Central memory CD8-positive, alpha-beta T cell (primary cell): ENCODE measurements around the gene ASRGL1.

Experiments used
- ATAC-seq: fragments of 150-1000 bp; cut with Tn5 transposase; replicated peaks from 2 replicates; pipeline ENCODE4 v1.10.0; 2022; ENCODE audit warnings: mild to moderate bottlenecking, moderate FRiP score, moderate number of reproducible peaks; ENCODE audit not compliant: poor library complexity, severe bottlenecking; ENCODE audit errors: extremely low read depth
- DNase-seq, 2 donors: peaks; one replicate each; pipeline ENCODE4 v3.0.0; 2021; ENCODE audit warnings: low spot score in 2 of 2
- H3K27ac Mint-ChIP-seq: one replicate; pipeline ENCODE4 v1.8.0; 2022; ENCODE audit warnings: low read depth, mild to moderate bottlenecking, moderate library complexity, mixed read lengths
- H3K27me3 Mint-ChIP-seq: one replicate; pipeline ENCODE4 v1.8.0; 2022; ENCODE audit warnings: mixed read lengths
- H3K36me3 Mint-ChIP-seq: one replicate; pipeline ENCODE4 v1.8.0; 2022; ENCODE audit warnings: mild to moderate bottlenecking, moderate library complexity, mixed read lengths; ENCODE audit not compliant: insufficient read depth
- H3K4me1 Mint-ChIP-seq: one replicate; pipeline ENCODE4 v1.8.0; 2022; ENCODE audit warnings: mixed read lengths
- H3K4me3 Mint-ChIP-seq: one replicate; pipeline ENCODE4 v1.8.0; 2022; ENCODE audit warnings: mild to moderate bottlenecking, moderate library complexity, mixed read lengths
- H3K9me3 Mint-ChIP-seq: one replicate; pipeline ENCODE4 v1.8.0; 2022; ENCODE audit warnings: mixed read lengths

Gene ASRGL1

GRCh38 chr11:62431171-62431901, 94.1 kb downstream of the ASRGL1 start:
- no peaks in the 10 kb centered on the region for H3K9me3 Mint-ChIP-seq
- H3K4me3 Mint-ChIP-seq, result no peak overlapping the region
- H3K4me1 Mint-ChIP-seq, result peaks cover 15% of the 10 kb centered on the region
- ATAC-seq, result no peak
- H3K27ac Mint-ChIP-seq, result no peak overlapping the region
- H3K36me3 Mint-ChIP-seq, result peaks cover 4% of the 10 kb centered on the region
- no peaks in the 10 kb centered on the region for H3K27me3 Mint-ChIP-seq
- DNase-seq, result no peak

GRCh38 chr11:62432695-62433094, 95.4 kb downstream of the ASRGL1 start:
- H3K27me3 Mint-ChIP-seq, result no peaks in the 10 kb centered on the region
- DNase-seq (no peak), ATAC-seq (no peak)
- H3K4me1 Mint-ChIP-seq, result peaks cover 15% of the 10 kb centered on the region
- H3K9me3 Mint-ChIP-seq, result no peaks in the 10 kb centered on the region
- peaks cover 2% of the 10 kb centered on the region for H3K36me3 Mint-ChIP-seq
- H3K27ac Mint-ChIP-seq, result no peak overlapping the region
- H3K4me3 Mint-ChIP-seq, result no peak overlapping the region

GRCh38 chr11:62433141-62433903, 96.1 kb downstream of the ASRGL1 start:
- H3K4me1 Mint-ChIP-seq, result peaks cover 15% of the 10 kb centered on the region
- no peak overlapping the region for H3K4me3 Mint-ChIP-seq
- H3K36me3 Mint-ChIP-seq, result peaks cover 2% of the 10 kb centered on the region
- H3K27ac Mint-ChIP-seq, result no peak overlapping the region
- ATAC-seq (no peak), DNase-seq (no peak)
- H3K27me3 Mint-ChIP-seq, result no peaks in the 10 kb centered on the region
- H3K9me3 Mint-ChIP-seq, result no peaks in the 10 kb centered on the region

- H3K36me3 Mint-ChIP-seq, result peaks cover 2% of the 10 kb centered on the region
- ATAC-seq (no peak), DNase-seq (no peak)
- H3K4me1 Mint-ChIP-seq, result peaks cover 10% of the 10 kb centered on the region
- no peaks in the 10 kb centered on the region for H3K27me3 Mint-ChIP-seq
- H3K9me3 Mint-ChIP-seq, result no peaks in the 10 kb centered on the region
- no peak overlapping the region for H3K4me3 Mint-ChIP-seq
- H3K27ac Mint-ChIP-seq, result peak overlapping the region; percentile 1
Observed at GRCh38 chr11:62433904-62434276, 96.6 kb downstream of the ASRGL1 start.

- peaks cover 2% of the 10 kb centered on the region for H3K4me1 Mint-ChIP-seq
- H3K4me3 Mint-ChIP-seq, result no peak overlapping the region
- H3K9me3 Mint-ChIP-seq, result no peaks in the 10 kb centered on the region
- ATAC-seq (no peak), DNase-seq (no peak)
- no peaks in the 10 kb centered on the region for H3K27me3 Mint-ChIP-seq
- peaks cover 2% of the 10 kb centered on the region for H3K36me3 Mint-ChIP-seq
- no peak overlapping the region for H3K27ac Mint-ChIP-seq
Observed at GRCh38 chr11:62435846-62436660, 98.8 kb downstream of the ASRGL1 start.

GRCh38 chr11:62437616-62438015, 100.4 kb downstream of the ASRGL1 start:
- Mint-ChIP-seq H3K4me3 (no peak overlapping the region), H3K27me3 (no peaks in the 10 kb centered on the region), H3K27ac (no peak overlapping the region), H3K36me3 (peaks cover 2% of the 10 kb centered on the region), H3K4me1 (no peaks in the 10 kb centered on the region), H3K9me3 (no peaks in the 10 kb centered on the region)
- DNase-seq (no peak), ATAC-seq (no peak)

GRCh38 chr11:62438641-62439040, 101.4 kb downstream of the ASRGL1 start:
- ATAC-seq, result no peak
- DNase-seq, result no peak
- Mint-ChIP-seq H3K4me1 (no peaks in the 10 kb centered on the region), H3K4me3 (no peak overlapping the region), H3K9me3 (no peaks in the 10 kb centered on the region), H3K36me3 (peaks cover 2% of the 10 kb centered on the region), H3K27me3 (no peaks in the 10 kb centered on the region), H3K27ac (no peak overlapping the region)

GRCh38 chr11:62439785-62440602, 102.7 kb downstream of the ASRGL1 start:
- Mint-ChIP-seq H3K36me3 (peaks cover 2% of the 10 kb centered on the region), H3K27ac (no peak overlapping the region), H3K4me3 (no peak overlapping the region), H3K4me1 (no peaks in the 10 kb centered on the region), H3K27me3 (no peaks in the 10 kb centered on the region), H3K9me3 (no peaks in the 10 kb centered on the region)
- no peak for ATAC-seq
- DNase-seq, result no peak
